ENCODE measurements around the gene MTCL3.

DNA sequence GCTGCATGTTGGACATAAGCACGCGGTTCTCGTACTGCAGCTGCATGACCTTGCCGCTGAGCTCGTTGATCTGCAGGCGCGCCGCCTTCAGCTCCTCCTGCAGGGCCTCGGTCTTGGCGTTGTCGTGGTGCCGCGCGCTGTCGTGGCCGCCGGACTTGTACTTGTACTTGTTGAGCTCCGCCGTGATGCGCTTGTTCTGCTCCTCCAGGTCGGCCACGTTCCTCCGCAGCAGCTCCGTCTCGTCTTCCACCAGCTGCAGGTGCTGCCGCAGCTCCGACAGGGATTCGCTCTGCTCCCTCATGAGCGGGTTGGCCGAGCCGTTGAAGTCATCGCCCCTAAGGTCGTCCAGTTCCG, 43.3 kb downstream of the MTCL3 start:
- TF ChIP-seq, protein P1, sequence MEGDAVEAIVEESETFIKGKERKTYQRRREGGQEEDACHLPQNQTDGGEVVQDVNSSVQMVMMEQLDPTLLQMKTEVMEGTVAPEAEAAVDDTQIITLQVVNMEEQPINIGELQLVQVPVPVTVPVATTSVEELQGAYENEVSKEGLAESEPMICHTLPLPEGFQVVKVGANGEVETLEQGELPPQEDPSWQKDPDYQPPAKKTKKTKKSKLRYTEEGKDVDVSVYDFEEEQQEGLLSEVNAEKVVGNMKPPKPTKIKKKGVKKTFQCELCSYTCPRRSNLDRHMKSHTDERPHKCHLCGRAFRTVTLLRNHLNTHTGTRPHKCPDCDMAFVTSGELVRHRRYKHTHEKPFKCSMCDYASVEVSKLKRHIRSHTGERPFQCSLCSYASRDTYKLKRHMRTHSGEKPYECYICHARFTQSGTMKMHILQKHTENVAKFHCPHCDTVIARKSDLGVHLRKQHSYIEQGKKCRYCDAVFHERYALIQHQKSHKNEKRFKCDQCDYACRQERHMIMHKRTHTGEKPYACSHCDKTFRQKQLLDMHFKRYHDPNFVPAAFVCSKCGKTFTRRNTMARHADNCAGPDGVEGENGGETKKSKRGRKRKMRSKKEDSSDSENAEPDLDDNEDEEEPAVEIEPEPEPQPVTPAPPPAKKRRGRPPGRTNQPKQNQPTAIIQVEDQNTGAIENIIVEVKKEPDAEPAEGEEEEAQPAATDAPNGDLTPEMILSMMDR (conservative IDR thresholded peaks at IDR 0.05; ENCODE audit: low read depth, low read length): no peak
- TF ChIP-seq EZH2 (IDR thresholded peaks at IDR 0.05; ENCODE audit: borderline replicate concordance, low read depth, low read length, poor library complexity, severe bottlenecking): no peak
